ENCODE results near the gene EIF4B. TPM values are rescaled to one million over a fixed set of nuclear protein-coding genes. Genes with fewer than 3 reads are reported as not detected.

Gene EIF4B
- total and polyA plus RNA-seq, 4 donors: 81.9 to 684 (median 220) TPM

GRCh38 chr12:53048033-53048779 lies 42.0 kb downstream of the EIF4B start:
- 36 to 69% methylated on average over 10 of the region's 10 CpGs for WGBS, 2 donors
- TF ChIP-seq, protein P1, sequence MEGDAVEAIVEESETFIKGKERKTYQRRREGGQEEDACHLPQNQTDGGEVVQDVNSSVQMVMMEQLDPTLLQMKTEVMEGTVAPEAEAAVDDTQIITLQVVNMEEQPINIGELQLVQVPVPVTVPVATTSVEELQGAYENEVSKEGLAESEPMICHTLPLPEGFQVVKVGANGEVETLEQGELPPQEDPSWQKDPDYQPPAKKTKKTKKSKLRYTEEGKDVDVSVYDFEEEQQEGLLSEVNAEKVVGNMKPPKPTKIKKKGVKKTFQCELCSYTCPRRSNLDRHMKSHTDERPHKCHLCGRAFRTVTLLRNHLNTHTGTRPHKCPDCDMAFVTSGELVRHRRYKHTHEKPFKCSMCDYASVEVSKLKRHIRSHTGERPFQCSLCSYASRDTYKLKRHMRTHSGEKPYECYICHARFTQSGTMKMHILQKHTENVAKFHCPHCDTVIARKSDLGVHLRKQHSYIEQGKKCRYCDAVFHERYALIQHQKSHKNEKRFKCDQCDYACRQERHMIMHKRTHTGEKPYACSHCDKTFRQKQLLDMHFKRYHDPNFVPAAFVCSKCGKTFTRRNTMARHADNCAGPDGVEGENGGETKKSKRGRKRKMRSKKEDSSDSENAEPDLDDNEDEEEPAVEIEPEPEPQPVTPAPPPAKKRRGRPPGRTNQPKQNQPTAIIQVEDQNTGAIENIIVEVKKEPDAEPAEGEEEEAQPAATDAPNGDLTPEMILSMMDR (IDR thresholded peaks at IDR 0.05; ENCODE audit: control extremely low read depth, extremely low read depth): no peak
- Histone ChIP-seq H3K9ac (ENCODE audit: insufficient read depth in 1 of 2, low read length in 2 of 2) (peak overlapping the region; percentile 24 to 31), H3K4me1 (ENCODE audit: control insufficient read depth in 5 of 5, insufficient read depth in 5 of 5, low read length in 5 of 5) (peaks cover 15 to 72% (median 31%) of the 10 kb centered on the region in 5 donors), H3K36me3 (ENCODE audit: control insufficient read depth in 4 of 4, insufficient read depth in 4 of 4, low read length in 4 of 4) (peaks cover 0 to 10% (median 3%) of the 10 kb centered on the region in 4 donors), H3K4me3 (peak overlapping the region; percentile 44), H3K27ac (ENCODE audit: low read depth in 1 of 2, low read length in 1 of 2) (peak overlapping the region; percentile 89 to 96), H3K9me3 (ENCODE audit: control insufficient read depth in 4 of 4, insufficient read depth in 3 of 4, low read length in 3 of 4) (no peaks in the 10 kb centered on the region), H3K27me3 (ENCODE audit: control insufficient read depth in 3 of 3, insufficient read depth in 3 of 3, low read length in 2 of 3) (no peaks in the 10 kb centered on the region)
- DNase-seq (peak in 2 of 3 donors; percentile 65), ATAC-seq (ENCODE audit: insufficient read depth, low FRiP score) (no peak)

DNA sequence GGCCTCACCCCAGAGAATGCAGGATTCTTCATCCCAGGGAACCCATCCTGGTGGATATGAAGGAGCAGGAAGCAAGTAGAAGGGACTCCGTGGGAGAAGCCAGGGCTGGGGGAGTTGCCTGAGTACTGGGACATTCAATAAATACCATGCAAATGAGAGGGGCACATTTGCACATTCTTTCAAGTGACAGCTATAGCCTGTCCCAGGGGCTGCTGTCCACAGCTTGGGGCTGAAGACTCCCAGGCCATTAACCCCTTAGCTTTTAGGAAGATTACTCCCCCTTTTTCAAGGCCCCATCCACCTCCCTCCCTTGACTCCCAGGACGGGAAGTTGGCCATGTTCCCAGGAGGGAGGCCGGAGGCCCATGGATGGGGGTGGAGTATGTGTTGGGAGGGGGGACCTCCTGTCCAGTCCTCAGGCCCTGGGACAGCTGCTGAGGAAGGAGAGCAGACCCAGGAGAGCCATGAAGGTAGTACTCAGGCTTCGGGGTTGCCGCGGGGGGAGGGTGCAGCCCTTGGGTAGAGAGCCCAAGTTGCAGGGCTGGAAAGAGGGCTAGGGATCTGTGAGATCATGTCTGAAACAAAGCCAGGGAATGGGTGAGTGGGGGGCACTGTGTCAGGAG lies 42.6 kb downstream of the EIF4B start:
- peaks cover 0 to 10% (median 3%) of the 10 kb centered on the region in 4 donors for H3K36me3 ChIP-seq (ENCODE audit: control insufficient read depth in 4 of 4, insufficient read depth in 4 of 4, low read length in 4 of 4)
- 35 to 44% methylated on average over 6 of the region's 6 CpGs for WGBS, 2 donors
- H3K9ac ChIP-seq (ENCODE audit: insufficient read depth in 1 of 2, low read length in 2 of 2): peak overlapping the region in 1 of 2 donors; percentile 26
- DNase-seq: peak; percentile 92 to 96 (median 93)
- H3K4me3 ChIP-seq: peak overlapping the region; percentile 73
- TF ChIP-seq, protein P1 (IDR thresholded peaks at IDR 0.05; ENCODE audit: control extremely low read depth, extremely low read depth): no peak
- H3K4me1 ChIP-seq (ENCODE audit: control insufficient read depth in 5 of 5, insufficient read depth in 5 of 5, low read length in 5 of 5): peaks cover 15 to 78% (median 31%) of the 10 kb centered on the region in 5 donors
- no peak for ATAC-seq (ENCODE audit: insufficient read depth, low FRiP score)
- H3K27me3 ChIP-seq (ENCODE audit: control insufficient read depth in 3 of 3, insufficient read depth in 3 of 3, low read length in 2 of 3): no peaks in the 10 kb centered on the region
- peak overlapping the region; percentile 89 to 96 for H3K27ac ChIP-seq (ENCODE audit: low read depth in 1 of 2, low read length in 1 of 2)
- H3K9me3 ChIP-seq (ENCODE audit: control insufficient read depth in 4 of 4, insufficient read depth in 3 of 4, low read length in 3 of 4): no peaks in the 10 kb centered on the region

DNA sequence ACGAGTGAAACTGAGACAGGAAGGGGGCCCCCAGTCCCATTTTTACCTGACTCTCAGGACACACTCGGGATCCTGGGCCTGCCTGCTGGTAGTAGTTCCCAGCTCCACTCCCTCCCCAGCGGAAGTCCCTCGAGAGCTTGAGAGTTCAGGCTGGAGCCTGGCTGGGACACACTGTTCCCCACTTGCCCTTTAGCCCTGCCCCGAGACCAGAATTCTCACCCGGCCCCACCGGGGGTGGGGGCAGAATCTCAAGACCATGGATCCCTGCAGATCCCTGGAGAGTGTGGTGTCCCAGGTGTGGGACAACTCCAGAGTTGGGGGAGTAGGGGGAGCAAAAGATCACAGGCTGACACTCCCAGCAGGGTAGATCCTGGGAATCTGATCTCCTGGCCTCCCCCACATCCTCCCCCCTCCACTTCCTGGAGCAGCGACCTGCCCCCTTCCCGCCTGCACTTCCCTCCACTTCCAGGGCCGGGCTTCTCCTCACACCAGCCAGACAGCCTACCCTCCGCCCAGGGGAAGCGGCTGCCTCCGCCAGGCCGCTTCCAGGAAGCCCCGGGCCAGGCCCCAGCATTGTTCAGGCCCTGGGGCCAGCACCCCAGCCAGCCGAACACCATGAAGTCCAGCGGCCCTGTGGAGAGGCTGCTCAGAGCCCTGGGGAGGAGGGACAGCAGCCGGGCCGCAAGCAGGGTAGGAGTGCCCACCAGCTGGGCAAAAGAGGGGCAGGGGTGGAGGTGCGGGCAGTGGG lies 43.5 kb downstream of the EIF4B start, which contains the start of gene TNS2:
TNS2 (plus strand) TSS at position 495 of the 748 bp plus-strand sequence; CDS start at position 616, 121 bp downstream.
- Histone ChIP-seq H3K27ac (ENCODE audit: low read depth in 1 of 2, low read length in 1 of 2) (peak within 1 kb of the TSS; percentile 89 to 96), H3K27me3 (ENCODE audit: control insufficient read depth in 3 of 3, insufficient read depth in 3 of 3, low read length in 2 of 3) (no peaks in the 10 kb centered on the region), H3K4me1 (ENCODE audit: control insufficient read depth in 5 of 5, insufficient read depth in 5 of 5, low read length in 5 of 5) (peaks cover 15 to 74% (median 32%) of the 10 kb centered on the region in 5 donors), H3K36me3 (ENCODE audit: control insufficient read depth in 4 of 4, insufficient read depth in 4 of 4, low read length in 4 of 4) (peaks cover 0 to 10% (median 2%) of the 10 kb centered on the region in 4 donors), H3K9ac (ENCODE audit: insufficient read depth in 1 of 2, low read length in 2 of 2) (peak within 1 kb of the TSS; percentile 28 to 69), H3K9me3 (ENCODE audit: control insufficient read depth in 4 of 4, insufficient read depth in 3 of 4, low read length in 3 of 4) (no peaks in the 10 kb centered on the region), H3K4me3 (peak within 1 kb of the TSS; percentile 73)
- WGBS, 2 donors: 25 to 48% methylated on average over 20 of the region's 20 CpGs
- ATAC-seq (ENCODE audit: insufficient read depth, low FRiP score) (peak; percentile 13), DNase-seq (peak; percentile 65 to 78 (median 66))
- TF ChIP-seq, protein P1 (IDR thresholded peaks at IDR 0.05; ENCODE audit: control extremely low read depth, extremely low read depth): no peak

Measured in lung (tissue), 12 donors.